GM21528 (cell line): ENCODE measurements around the gene RPP38.
A peak's percentile ranks its signal among the peaks of the same experiment; 100 is the strongest.

ENCODE experiments used
- ATAC-seq: cut with Tn5 transposase; IDR thresholded peaks from one replicate; pipeline ENCODE4 v1.9.1; 2021; ENCODE audit warnings: mild to moderate bottlenecking, moderate library complexity; ENCODE audit not compliant: unreplicated experiment, low FRiP score

RPP38 gene

GRCh38 chr10:15097011-15097812 is at the start of gene RPP38:
Gene RPP38 (plus strand): TSS chr10:15097355. CDS start chr10:15103315, 5,960 bp downstream.
- peak; percentile 90 for ATAC-seq

- ATAC-seq = no peak
These were observed 47.6 kb upstream of the RPP38 start for GRCh38 chr10:15049533-15049932.

- no peak for ATAC-seq
These were observed 45.0 kb upstream of the RPP38 start for GRCh38 chr10:15052121-15052520.

- ATAC-seq = no peak
These were observed 44.1 kb upstream of the RPP38 start for GRCh38 chr10:15053061-15053460.

- ATAC-seq = no peak
These were observed 38.5 kb upstream of the RPP38 start for GRCh38 chr10:15058689-15059088.

GRCh38 chr10:15059914-15060313 is 37.2 kb upstream of the RPP38 start:
- no peak for ATAC-seq

GRCh38 chr10:15060638-15061037 is 36.5 kb upstream of the RPP38 start:
- ATAC-seq = no peak

- no peak for ATAC-seq
These were observed 30.0 kb upstream of the RPP38 start for GRCh38 chr10:15067154-15067553.

- ATAC-seq = no peak
These were observed 28.4 kb upstream of the RPP38 start for GRCh38 chr10:15068802-15069201.

- no peak for ATAC-seq
These were observed 27.9 kb upstream of the RPP38 start for GRCh38 chr10:15069230-15069629.

GRCh38 chr10:15072358-15072757 is 24.8 kb upstream of the RPP38 start:
- no peak for ATAC-seq

GRCh38 chr10:15075421-15075820 is 21.7 kb upstream of the RPP38 start:
- no peak for ATAC-seq

GRCh38 chr10:15083674-15084501 is 13.3 kb upstream of the RPP38 start:
- no peak for ATAC-seq

- ATAC-seq = no peak
These were observed 12.6 kb upstream of the RPP38 start for GRCh38 chr10:15084502-15084922.

- ATAC-seq = peak; percentile 98
These were observed 8.5 kb upstream of the RPP38 start, which contains the start of gene ACBD7 for GRCh38 chr10:15088428-15089261. Gene ACBD7 (minus strand): TSS chr10:15088776. CDS start chr10:15088728, 48 bp downstream.

GRCh38 chr10:15091418-15091817 is 5.7 kb upstream of the RPP38 start:
- ATAC-seq = no peak

- ATAC-seq = no peak
These were observed 4.2 kb upstream of the RPP38 start for GRCh38 chr10:15092855-15093408.

- ATAC-seq = peak; percentile 33
These were observed 519 bp upstream of the RPP38 start for GRCh38 chr10:15096661-15097010.

GRCh38 chr10:15099886-15100285 is 2.7 kb downstream of the RPP38 start:
- ATAC-seq = no peak

GRCh38 chr10:15103513-15103912 is 6.4 kb downstream of the RPP38 start:
- no peak for ATAC-seq
